Colon (tissue), 2 donors: ENCODE data around the gene ADGRG1.

ENCODE experiments used
- FAIRE-seq: peaks from 2 replicates; lab custom pipeline; 2012; peaks lifted over from hg19 to GRCh38; lab: Jason Lieb, UNC
- donor health status: control.
- donor health status: control.

Gene ADGRG1

GRCh38 chr16:57648581-57649442 is 20.4 kb downstream of the ADGRG1 start:
- FAIRE-seq, result no peak

- no peak for FAIRE-seq
These were observed 21.0 kb downstream of the ADGRG1 start for GRCh38 chr16:57649443-57649751.

GRCh38 chr16:57649846-57650245 is 21.4 kb downstream of the ADGRG1 start:
- FAIRE-seq, result no peak

- FAIRE-seq, result no peak
These were observed 23.2 kb downstream of the ADGRG1 start for GRCh38 chr16:57651344-57652333.

DNA sequence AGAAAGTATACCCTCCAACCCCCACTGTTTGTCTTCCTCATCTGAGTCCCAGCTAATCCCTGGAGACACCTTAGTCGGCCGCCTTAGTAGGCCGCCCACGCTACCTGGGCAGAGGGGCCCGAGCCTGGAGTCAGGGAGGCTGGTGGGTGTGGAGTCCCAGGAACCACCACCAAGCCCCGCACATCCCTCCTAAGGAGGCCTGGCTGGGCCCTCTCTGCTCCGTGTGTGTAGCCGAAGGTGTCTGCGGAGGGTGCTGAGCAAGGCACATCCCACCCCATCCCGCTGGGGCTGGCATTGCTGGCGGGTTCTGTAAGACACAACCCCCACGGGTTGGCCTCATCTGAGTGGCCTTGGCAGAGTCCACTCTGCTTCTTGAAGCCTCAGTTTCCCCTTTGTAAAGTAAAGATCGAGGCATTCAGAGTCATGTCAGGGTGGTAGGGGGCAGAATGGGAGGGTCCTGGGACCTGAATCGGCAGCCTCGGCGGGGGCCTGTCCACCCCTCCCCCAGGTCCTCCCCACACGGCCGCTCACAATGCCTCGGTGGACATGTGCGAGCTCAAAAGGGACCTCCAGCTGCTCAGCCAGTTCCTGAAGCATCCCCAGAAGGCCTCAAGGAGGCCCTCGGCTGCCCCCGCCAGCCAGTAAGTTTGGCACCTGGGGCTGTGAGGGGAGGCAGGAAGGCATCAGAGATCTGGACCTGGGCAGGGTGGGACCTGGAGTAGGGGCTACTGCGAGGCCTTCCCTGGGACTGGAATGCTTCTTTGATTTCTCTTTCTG is 24.5 kb downstream of the ADGRG1 start:
- no peak for FAIRE-seq

DNA sequence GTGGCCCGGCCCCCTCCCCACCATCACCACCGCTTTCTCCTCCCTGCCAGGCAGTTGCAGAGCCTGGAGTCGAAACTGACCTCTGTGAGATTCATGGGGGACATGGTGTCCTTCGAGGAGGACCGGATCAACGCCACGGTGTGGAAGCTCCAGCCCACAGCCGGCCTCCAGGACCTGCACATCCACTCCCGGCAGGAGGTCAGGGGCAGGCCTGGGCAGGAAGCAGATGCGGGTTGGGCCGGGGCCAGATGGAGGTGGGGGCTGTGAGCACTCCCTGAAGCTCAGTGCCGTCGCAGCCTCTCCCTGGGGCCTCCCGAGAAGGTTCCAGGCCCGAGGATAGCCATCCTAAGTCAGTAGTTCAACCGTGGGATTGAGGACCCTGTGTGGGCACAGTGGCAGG is 25.5 kb downstream of the ADGRG1 start:
- no peak for FAIRE-seq

GRCh38 chr16:57656342-57656955 is 28.0 kb downstream of the ADGRG1 start:
- no peak for FAIRE-seq

DNA sequence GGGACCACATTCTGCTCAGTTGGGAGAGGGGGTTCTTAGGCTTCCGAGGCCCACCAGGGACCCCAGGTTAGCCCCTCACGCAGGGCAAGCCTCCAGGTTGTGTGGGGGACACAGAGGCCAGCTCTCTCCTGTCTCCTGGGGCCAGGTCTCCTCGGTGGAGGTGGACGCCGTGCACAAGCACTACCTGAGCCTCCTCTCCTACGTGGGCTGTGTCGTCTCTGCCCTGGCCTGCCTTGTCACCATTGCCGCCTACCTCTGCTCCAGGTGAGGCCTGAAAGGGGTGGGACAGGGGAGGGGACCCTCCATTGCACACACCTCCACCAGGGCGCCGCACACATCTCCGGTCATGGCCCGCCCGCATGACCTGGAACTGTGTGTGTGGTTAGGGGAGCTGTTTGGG is 28.8 kb downstream of the ADGRG1 start:
- no peak for FAIRE-seq

GRCh38 chr16:57658130-57658877 is 29.9 kb downstream of the ADGRG1 start:
- FAIRE-seq, result no peak

DNA sequence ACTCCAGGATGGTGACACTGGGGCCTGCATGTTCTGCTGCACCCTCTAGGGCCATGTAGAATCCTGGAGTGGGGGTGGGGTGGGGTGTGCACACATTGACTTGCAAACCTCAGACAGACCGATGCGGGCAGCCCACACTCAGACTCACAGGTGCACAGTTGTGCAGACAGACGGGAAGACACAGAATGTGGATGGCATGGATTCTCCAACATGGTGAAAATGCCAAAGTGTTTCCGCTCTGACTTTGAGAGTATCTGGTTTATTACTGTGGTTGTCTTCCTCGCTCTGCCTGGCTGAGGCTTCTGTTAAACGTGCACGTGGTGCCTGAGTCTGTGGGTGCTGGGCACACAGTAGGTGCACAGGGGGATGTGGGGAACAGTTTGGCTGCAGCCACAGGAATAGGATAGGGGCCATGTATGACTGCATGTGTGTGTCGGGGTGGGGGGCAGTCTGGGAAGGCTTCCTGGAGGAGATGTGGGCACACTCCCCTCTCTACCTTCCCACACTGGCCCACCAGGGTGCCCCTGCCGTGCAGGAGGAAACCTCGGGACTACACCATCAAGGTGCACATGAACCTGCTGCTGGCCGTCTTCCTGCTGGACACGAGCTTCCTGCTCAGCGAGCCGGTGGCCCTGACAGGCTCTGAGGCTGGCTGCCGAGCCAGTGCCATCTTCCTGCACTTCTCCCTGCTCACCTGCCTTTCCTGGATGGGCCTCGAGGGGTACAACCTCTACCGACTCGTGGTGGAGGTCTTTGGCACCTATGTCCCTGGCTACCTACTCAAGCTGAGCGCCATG is 30.6 kb downstream of the ADGRG1 start:
- no peak for FAIRE-seq

DNA sequence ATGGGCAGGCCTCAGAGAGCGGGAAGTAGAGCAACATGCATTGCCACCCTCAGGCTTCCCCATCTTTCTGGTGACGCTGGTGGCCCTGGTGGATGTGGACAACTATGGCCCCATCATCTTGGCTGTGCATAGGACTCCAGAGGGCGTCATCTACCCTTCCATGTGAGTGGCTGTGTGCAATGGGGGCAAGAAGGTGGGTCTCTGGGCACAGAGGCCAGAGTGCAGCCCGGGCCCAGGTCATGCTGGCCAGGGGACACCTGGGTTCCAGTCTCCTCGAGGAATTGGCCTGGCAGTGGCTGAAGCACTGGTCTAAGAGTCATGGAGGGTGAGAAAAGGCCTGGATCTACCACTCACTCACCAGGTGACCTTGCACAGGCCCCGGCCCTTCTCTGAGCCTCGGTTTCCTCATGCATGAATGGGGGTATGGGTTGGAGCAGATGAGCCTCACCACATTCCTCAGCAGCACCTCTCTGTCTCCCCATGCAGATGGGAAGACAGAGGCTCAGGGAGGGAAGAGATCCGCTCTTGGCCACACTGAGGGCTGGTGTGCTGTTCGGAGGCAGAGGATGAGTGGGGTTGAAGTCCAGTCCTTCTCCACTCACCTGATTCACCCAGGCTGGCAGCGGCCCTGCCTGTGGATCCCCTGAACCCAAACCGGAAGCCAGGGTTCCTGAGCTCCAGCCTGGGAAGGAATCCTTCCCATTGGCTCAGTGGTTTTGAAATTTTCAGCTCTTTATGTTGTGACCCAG is 32.5 kb downstream of the ADGRG1 start:
- FAIRE-seq, result no peak

- FAIRE-seq, result no peak
These were observed 33.1 kb downstream of the ADGRG1 start for GRCh38 chr16:57661510-57661909.

DNA sequence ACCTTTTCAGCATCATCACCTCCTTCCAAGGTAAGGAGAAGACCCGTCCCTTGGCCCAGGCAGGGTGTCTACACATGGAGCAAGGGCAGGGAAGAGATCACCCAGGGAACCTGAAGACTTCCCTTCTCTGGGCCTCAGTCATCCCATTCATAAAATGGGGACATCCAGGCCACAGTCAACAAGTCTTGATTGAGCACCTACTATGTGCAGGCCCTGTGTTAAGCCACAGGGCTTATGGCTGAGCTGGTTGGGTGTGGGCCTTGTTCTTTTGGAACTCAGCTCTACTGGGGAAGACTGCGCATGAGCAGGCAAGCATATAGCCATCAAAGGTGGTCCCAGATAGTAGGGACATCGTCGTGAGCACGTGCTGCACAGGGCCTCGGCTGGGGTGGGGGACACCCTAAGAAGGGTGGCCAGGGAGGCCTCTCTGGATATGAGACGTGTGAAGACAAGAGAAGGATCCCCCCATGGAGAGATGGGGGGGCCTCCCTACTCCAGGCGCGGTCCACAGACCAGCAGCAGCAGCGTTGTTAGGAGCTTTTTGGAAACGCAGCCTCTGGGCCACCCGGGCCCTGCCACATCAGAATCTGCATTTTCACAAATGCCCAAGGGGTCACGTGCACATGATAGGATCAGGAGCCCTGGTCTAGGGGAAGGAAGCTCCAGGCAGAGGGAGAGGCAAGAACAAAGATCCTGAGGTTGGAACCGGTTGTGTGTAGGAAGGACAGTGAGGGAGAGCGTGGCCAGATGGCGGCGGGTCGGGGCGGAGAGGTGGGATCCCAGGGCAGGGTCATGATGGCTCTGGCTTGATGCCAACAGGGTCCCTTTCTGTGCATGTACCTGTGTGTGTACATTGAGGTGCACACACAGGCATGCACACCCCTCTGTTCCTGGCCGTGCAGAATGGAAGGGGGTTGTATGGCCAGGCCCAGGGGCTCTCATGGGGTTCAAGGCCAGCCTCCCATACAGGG is 33.8 kb downstream of the ADGRG1 start:
- no peak for FAIRE-seq

DNA sequence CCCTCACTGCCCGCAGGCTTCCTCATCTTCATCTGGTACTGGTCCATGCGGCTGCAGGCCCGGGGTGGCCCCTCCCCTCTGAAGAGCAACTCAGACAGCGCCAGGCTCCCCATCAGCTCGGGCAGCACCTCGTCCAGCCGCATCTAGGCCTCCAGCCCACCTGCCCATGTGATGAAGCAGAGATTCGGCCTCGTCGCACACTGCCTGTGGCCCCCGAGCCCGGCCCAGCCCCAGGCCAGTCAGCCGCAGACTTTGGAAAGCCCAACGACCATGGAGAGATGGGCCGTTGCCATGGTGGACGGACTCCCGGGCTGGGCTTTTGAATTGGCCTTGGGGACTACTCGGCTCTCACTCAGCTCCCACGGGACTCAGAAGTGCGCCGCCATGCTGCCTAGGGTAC is 35.0 kb downstream of the ADGRG1 start:
- FAIRE-seq, result no peak

- no peak for FAIRE-seq
These were observed 35.7 kb downstream of the ADGRG1 start for GRCh38 chr16:57663917-57664661.

GRCh38 chr16:57664662-57665025 is 36.2 kb downstream of the ADGRG1 start:
- FAIRE-seq, result no peak

GRCh38 chr16:57665541-57665940 is 37.1 kb downstream of the ADGRG1 start:
- FAIRE-seq, result no peak
